Measurements from ENCODE around the gene KRT83. TPM values are rescaled to one million over a fixed set of nuclear protein-coding genes. Genes with fewer than 3 reads are reported as not detected.

KRT83 gene
- polyA plus RNA-seq, 2 of the 4 experiments (the other 2 are of a cell fraction) = 20.4 to 44.8 TPM

DNA sequence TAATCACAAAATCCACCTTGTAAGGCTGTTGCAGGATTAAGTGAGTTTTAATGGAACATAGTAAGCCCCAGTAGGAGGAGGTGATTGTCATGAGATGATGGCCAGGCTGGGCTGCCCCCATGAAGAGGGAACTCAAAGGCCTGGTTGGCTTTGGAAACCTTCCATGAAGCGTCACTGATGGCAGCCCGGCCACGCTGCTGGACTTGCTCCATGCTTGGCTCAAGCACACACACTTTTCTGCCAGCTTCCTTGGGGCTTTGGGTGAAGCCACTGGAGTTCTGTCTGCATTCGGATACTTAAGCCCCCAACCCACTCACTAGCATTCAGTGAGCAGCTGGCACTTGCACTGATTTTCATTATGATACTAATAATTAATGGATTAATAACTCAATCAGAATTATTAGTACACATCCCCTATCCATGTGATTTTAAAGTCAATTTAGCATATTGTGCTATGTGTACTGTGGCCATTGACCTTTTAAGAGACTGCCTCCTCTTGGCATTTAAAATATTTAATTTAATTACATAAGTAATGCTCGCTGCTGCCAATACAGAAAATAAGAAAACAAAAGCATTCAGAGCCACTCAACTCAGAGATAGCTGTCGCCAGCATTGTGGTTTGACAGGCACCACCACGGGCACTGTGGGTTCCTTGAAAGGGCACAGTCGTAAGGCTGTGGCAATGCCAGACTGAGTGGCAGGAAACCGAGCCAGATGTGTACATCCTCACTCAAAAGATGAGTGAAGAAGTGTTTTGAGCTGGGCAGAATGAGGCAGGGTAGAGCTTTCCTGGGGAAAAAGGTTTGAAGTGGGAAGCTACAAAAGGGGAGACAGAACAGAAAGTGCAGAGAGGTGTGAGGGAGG, 30.2 kb upstream of the KRT83 start:
- POLR2A ChIA-PET = no interaction called here
- no peak for FAIRE-seq
- ATAC-seq = no peak
- H3K4me3 ChIP-seq = no peak overlapping the region
- H3K27ac ChIP-seq = no peak overlapping the region
- peaks cover 1% of the 10 kb centered on the region; the same call in 1 of the 3 replicates for H3K4me1 ChIP-seq
- no peaks in the 10 kb centered on the region for H3K9me3 ChIP-seq
- CTCF ChIA-PET = interaction anchor here (0.6 to 4.2 kb wide), 14 partner anchors 9 to 630 kb away, joined by 3 to 21 read pairs (median 4); no protein-coding TSS in a partner anchor
- no peak for DNase-seq (ENCODE audit: low read depth in 1 of 2, low spot score in 1 of 2)
- no peak overlapping the region for H3K4me2 ChIP-seq
- TF ChIP-seq, protein P1, sequence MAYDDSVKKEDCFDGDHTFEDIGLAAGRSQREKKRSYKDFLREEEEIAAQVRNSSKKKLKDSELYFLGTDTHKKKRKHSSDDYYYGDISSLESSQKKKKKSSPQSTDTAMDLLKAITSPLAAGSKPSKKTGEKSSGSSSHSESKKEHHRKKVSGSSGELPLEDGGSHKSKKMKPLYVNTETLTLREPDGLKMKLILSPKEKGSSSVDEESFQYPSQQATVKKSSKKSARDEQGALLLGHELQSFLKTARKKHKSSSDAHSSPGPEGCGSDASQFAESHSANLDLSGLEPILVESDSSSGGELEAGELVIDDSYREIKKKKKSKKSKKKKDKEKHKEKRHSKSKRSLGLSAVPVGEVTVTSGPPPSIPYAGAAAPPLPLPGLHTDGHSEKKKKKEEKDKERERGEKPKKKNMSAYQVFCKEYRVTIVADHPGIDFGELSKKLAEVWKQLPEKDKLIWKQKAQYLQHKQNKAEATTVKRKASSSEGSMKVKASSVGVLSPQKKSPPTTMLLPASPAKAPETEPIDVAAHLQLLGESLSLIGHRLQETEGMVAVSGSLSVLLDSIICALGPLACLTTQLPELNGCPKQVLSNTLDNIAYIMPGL (CRISPR knock-in tag; IDR thresholded peaks at IDR 0.05; ENCODE audit: borderline replicate concordance) = no peak
- TF ChIP-seq, protein P2, sequence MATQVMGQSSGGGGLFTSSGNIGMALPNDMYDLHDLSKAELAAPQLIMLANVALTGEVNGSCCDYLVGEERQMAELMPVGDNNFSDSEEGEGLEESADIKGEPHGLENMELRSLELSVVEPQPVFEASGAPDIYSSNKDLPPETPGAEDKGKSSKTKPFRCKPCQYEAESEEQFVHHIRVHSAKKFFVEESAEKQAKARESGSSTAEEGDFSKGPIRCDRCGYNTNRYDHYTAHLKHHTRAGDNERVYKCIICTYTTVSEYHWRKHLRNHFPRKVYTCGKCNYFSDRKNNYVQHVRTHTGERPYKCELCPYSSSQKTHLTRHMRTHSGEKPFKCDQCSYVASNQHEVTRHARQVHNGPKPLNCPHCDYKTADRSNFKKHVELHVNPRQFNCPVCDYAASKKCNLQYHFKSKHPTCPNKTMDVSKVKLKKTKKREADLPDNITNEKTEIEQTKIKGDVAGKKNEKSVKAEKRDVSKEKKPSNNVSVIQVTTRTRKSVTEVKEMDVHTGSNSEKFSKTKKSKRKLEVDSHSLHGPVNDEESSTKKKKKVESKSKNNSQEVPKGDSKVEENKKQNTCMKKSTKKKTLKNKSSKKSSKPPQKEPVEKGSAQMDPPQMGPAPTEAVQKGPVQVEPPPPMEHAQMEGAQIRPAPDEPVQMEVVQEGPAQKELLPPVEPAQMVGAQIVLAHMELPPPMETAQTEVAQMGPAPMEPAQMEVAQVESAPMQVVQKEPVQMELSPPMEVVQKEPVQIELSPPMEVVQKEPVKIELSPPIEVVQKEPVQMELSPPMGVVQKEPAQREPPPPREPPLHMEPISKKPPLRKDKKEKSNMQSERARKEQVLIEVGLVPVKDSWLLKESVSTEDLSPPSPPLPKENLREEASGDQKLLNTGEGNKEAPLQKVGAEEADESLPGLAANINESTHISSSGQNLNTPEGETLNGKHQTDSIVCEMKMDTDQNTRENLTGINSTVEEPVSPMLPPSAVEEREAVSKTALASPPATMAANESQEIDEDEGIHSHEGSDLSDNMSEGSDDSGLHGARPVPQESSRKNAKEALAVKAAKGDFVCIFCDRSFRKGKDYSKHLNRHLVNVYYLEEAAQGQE (IDR thresholded peaks at IDR 0.05) = no peak
- no peak for TF ChIP-seq HDAC2 (IDR thresholded peaks at IDR 0.05)
- TF ChIP-seq JUNB (IDR thresholded peaks at IDR 0.05) = no peak
- TF ChIP-seq FOSL2 (IDR thresholded peaks at IDR 0.05) = no peak
- no peak for TF ChIP-seq FOSL2 (CRISPR knock-in tag; IDR thresholded peaks at IDR 0.05)
- no peak for TF ChIP-seq EP300 (IDR thresholded peaks at IDR 0.05)
- no peak for TF ChIP-seq HOXA7 (CRISPR knock-in tag; IDR thresholded peaks at IDR 0.05)
- TF ChIP-seq, protein P3, sequence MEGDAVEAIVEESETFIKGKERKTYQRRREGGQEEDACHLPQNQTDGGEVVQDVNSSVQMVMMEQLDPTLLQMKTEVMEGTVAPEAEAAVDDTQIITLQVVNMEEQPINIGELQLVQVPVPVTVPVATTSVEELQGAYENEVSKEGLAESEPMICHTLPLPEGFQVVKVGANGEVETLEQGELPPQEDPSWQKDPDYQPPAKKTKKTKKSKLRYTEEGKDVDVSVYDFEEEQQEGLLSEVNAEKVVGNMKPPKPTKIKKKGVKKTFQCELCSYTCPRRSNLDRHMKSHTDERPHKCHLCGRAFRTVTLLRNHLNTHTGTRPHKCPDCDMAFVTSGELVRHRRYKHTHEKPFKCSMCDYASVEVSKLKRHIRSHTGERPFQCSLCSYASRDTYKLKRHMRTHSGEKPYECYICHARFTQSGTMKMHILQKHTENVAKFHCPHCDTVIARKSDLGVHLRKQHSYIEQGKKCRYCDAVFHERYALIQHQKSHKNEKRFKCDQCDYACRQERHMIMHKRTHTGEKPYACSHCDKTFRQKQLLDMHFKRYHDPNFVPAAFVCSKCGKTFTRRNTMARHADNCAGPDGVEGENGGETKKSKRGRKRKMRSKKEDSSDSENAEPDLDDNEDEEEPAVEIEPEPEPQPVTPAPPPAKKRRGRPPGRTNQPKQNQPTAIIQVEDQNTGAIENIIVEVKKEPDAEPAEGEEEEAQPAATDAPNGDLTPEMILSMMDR (IDR thresholded peaks at IDR 0.05) = no peak
- WGBS (ENCODE audit: missing lambda C conversion rate) = 73% methylated on average over 9 of the region's 9 CpGs

DNA sequence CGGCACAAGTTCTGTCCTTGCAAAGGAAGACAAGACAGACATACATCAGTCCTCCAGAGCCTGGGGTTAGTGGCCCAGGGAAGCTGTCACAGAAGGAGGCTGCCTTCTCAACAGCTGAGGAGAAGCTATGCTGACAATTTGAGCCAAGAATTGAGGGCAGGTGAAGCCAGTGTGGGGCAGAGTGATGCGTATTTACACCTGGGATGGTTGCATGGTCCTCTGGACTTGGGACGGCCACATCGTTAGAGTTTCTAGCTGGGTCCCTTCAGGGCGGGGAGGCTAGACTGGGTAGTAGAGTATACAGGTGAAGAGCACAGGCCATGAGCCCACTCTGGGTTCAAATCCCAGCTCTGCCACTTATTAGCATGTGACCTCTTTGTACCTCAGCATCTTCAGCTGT, 29.6 kb upstream of the KRT83 start:
- Histone ChIP-seq H3K4me1 (peaks cover 8% of the 10 kb centered on the region), H3K27ac (no peak overlapping the region), H3K4me3 (no peak overlapping the region), H3K9me3 (no peaks in the 10 kb centered on the region), H3K4me2 (no peak overlapping the region)
- TF ChIP-seq MAZ (IDR thresholded peaks at IDR 0.05; ENCODE audit: borderline replicate concordance, low read depth, low read length) = no peak
- no peak for TF ChIP-seq CHD2 (IDR thresholded peaks at IDR 0.05; ENCODE audit: low read length, partially characterized antibody)
- CTCF ChIA-PET = interaction anchor here (0.6 to 4.2 kb wide), 10 partner anchors 11 to 630 kb away, joined by 3 to 21 read pairs (median 6); no protein-coding TSS in a partner anchor
- WGBS (ENCODE audit: missing lambda C conversion rate) = 94% methylated on average over 5 of the region's 5 CpGs
- FAIRE-seq (no peak), DNase-seq (ENCODE audit: low read depth in 1 of 2, low spot score in 1 of 2) (no peak), ATAC-seq (no peak)
- POLR2A ChIA-PET = no interaction called here

DNA sequence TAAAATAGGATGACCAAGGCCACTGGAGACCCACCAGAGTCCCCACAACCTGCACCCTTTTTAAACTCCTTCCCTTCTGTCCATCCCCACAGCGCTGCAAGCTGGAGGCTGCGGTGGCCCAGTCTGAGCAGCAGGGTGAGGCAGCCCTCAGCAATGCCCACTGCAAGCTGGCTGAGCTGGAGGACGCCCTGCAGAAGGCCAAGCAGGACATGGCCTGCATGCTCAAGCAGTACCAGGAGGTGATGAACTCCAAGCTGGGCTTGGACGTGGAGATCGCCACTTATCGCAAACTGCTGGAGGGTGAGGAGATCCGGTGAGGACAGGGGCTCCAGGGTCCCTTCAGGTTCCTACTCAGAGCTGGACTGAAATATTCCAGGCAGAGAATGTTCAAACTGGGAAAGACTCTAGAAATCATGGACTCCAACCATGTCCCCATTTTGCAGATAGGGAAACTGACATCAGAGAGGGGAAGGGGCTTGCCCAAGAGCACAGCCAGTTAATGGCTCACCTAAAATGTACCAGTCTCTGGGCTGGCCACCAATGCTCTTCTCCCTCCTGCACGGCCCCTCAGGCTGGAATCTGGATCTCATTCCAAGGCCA, 28.9 kb upstream of the KRT83 start:
- H3K27ac ChIP-seq = no peak overlapping the region
- no peak overlapping the region for H3K4me3 ChIP-seq
- DNase-seq (ENCODE audit: low read depth in 1 of 2, low spot score in 1 of 2) (no peak), FAIRE-seq (no peak), ATAC-seq (no peak)
- H3K4me1 ChIP-seq = peaks cover 14% of the 10 kb centered on the region
- WGBS (ENCODE audit: missing lambda C conversion rate) = 89% methylated on average over 8 of the region's 8 CpGs
- H3K4me2 ChIP-seq = no peak overlapping the region
- POLR2A ChIA-PET = no interaction called here
- CTCF ChIA-PET = interaction anchor here (0.7 to 4.2 kb wide), 11 partner anchors 10 to 631 kb away, joined by 3 to 21 read pairs (median 6); no protein-coding TSS in a partner anchor
- no peaks in the 10 kb centered on the region for H3K9me3 ChIP-seq
- TF ChIP-seq FOSB (CRISPR knock-in tag; IDR thresholded peaks at IDR 0.05) (no peak), EHF (CRISPR knock-in tag; IDR thresholded peaks at IDR 0.05) (no peak), ESRRA (IDR thresholded peaks at IDR 0.05; ENCODE audit: borderline replicate concordance, low read length) (no peak), TP53 (CRISPR knock-in tag; IDR thresholded peaks at IDR 0.05) (no peak), PHF8 (IDR thresholded peaks at IDR 0.05; ENCODE audit: borderline replicate concordance, low read depth) (no peak), BHLHE40 (IDR thresholded peaks at IDR 0.05; ENCODE audit: low read depth, low read length) (no peak), RNF2 (IDR thresholded peaks at IDR 0.05; ENCODE audit: borderline replicate concordance, low read depth) (no peak), CHD4 (IDR thresholded peaks at IDR 0.05; ENCODE audit: borderline replicate concordance) (no peak), NPAS2 (CRISPR knock-in tag; IDR thresholded peaks at IDR 0.05; ENCODE audit: borderline replicate concordance) (no peak), FOXS1 (CRISPR knock-in tag; IDR thresholded peaks at IDR 0.05) (no peak), SMC3 (IDR thresholded peaks at IDR 0.05) (no peak), HOXB13 (CRISPR knock-in tag; IDR thresholded peaks at IDR 0.05; ENCODE audit: low read depth) (no peak)
- TF ChIP-seq, protein P4, sequence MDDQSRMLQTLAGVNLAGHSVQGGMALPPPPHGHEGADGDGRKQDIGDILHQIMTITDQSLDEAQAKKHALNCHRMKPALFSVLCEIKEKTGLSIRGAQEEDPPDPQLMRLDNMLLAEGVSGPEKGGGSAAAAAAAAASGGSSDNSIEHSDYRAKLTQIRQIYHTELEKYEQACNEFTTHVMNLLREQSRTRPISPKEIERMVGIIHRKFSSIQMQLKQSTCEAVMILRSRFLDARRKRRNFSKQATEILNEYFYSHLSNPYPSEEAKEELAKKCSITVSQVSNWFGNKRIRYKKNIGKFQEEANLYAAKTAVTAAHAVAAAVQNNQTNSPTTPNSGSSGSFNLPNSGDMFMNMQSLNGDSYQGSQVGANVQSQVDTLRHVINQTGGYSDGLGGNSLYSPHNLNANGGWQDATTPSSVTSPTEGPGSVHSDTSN (IDR thresholded peaks at IDR 0.05) = no peak
